Measurements from ENCODE around the gene SDR9C7.
"Not testable (repeated sequence)": the region's sequence is repeated elsewhere in the genome, so short reads cannot be mapped to it uniquely, and the experiment has no call there.

The SDR9C7 gene

DNA sequence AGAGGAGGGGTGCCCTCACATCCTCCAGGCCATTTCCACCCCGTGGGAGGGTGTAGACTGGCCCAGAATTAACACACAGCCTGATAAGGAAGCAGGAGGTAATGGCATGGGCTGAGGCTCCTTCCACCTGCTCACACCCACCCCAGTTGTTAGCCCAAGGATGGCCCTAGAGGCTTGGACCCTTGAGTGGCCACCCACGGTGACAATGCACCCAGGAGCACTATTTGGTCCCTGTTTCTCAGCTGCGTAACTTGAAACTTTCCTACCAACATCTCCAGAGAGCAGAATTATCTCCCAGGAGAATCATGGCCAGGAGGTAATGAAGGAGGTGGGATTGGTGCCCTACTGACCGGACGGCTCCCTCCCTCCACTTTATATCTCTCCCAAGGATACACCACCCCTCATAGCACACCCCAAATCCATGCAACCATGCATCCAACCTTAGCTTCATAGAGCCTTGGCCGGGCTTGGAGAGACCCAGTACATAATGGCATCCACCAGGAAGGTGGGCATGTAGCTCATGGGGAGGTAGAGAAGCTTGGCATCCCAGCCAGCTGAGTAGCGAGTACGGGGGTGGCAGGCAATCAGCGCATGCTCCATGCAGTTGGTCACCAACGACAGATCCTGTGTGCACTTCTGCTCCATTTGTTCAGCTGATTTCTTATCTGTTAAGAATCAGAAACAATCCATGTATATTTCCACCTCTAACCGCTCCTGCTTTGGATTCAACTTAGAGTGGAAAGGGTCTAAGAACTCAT, 17.6 kb upstream of the SDR9C7 start:
- no peak for DNase-seq

DNA sequence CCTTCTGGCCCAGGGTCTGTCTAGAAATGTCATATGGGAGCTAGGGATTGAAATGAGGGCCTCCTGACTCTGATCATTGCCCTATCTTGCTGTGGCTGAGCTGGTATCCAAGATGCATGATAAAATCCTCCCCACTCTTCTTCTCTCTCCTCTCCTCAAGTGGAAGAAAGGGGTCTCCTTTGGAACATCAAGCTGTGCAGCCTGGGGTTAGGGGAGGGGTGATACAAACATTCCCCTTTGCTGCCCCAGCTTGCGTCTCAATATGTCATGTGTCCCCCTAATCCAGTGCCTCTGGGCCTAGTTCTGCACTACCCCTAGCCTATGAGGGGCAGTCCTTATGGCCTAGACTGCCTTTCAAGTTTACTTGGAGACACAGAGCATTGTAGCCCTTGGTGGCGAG, 14.7 kb upstream of the SDR9C7 start:
- DNase-seq, result no peak

DNA sequence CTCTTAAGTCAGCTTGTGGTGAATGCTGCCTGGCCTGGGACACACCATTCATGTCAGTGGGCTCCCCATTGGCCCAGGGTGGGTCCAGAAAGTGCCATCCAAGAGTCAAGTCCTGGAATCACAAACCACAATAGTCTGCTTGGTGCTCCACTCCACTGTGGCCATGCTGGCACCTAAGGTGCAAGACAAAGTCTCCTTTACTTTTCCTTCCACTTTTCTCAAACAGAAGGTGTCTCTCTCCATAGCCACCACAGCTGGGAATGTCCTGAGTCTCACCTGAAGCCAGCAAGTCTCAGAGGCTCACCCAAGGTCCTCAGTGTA, 14.2 kb upstream of the SDR9C7 start:
- no peak for DNase-seq

DNA sequence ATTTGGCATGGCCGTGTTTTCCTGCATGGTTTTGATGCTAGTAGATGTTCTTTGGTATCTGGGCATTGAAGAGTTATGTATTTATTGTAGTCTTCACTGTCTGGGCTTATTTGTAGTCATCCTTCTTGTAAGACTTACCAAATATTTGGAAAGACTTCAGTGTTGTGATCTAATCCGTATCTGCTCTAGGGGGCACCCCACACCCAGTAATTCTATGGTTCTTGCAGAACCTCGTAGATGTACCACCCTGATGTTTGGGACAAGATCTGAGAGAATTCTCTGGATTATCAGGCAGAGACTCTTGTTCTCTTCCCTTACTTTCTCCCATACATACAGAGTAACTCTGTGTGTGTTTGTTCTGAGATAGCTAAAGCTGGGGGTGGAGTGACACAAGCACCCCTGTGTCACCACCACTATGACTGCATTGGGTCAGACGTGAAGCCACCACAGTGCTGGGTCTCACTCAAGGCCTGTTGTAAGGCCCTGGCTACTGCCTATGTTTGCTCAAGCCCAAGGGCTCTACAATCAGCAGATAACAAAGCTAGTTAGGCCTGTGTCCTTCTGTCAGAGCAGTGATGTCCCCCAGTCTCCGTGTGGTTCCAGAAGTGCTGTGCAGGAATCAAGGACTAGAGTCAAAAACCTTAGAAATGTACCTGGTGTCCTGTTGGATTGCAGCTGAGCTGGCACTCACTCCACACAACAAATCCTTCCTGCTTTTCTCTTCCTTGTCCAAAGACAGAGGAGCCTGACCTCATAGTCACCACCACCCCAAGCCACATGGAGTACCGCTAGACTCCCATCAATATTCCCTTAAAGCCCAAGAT, 13.6 kb upstream of the SDR9C7 start:
- DNase-seq, result peak; percentile 33

- no peak for DNase-seq
Observed at GRCh38 chr12:56943878-56944277, 9.7 kb upstream of the SDR9C7 start.

GRCh38 chr12:56943374-56943773, 9.2 kb upstream of the SDR9C7 start:
- DNase-seq, result not testable (repeated sequence)

- peak; percentile 42 for DNase-seq
Observed at GRCh38 chr12:56941299-56942017, 7.2 kb upstream of the SDR9C7 start.

DNA sequence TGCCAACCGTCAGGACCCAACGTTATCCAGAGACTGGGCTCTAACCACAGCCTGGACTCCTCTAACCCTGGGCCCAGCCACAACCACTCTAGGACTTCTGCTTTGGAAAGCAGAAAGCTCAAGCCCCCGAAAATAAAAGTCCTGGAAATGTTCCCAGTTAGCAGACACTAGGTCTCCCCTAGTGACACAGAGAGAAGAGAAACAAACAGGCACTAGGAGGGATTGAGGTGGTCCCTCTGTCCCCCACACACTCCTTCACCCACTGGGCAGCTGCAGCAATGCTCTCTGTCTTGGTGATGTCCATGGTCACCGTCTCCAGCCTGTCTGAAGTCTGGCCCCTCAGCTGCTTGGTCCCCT, 6.7 kb upstream of the SDR9C7 start:
- DNase-seq, result not testable (repeated sequence)

DNA sequence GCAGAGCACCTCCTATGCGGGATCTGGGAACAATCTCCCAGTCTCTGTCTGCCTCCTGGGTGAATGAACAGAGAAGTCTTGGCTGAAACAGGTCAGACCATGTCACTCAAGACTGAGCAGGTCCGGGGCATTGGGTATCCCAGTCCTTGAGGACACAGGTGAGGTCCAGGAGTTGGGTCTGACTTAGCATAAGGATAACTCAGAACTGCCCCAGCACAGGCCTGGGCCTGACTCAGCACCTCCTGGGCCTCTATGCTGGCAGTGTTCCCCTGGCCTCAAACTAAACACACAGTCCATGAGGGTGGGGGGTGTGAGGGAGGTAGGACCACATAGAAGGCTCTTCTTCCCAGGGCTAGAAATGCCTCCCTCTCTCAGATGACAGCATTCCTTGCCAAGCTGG, 1.5 kb upstream of the SDR9C7 start:
- DNase-seq, result no peak

GRCh38 chr12:56935157-56935556, 949 bp upstream of the SDR9C7 start:
- no peak for DNase-seq

DNA sequence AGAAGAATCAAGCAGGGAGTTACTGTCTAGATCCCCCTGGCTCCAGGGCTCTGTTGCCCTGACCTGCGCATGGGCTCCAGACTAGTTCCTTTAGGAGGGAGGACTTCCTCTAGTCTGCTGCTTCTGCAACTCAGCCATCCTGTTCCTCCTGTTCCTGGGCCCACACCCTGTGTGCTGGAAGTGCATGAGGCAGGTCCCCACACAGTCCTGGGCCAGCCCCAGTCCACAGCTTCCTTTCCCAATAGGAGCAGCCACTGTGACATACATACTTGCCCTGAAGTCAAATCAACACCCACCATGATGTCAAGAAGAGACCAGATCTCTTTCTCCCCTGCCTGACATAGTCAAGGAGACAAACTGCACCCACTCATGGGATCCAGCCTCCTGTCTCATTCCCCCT, 1.3 kb downstream of the SDR9C7 start:
- peak; percentile 74 for DNase-seq

GRCh38 chr12:56932146-56932545, 2.1 kb downstream of the SDR9C7 start:
- no peak for DNase-seq

GRCh38 chr12:56931474-56931978, 2.7 kb downstream of the SDR9C7 start:
- DNase-seq, result peak; percentile 70

DNA sequence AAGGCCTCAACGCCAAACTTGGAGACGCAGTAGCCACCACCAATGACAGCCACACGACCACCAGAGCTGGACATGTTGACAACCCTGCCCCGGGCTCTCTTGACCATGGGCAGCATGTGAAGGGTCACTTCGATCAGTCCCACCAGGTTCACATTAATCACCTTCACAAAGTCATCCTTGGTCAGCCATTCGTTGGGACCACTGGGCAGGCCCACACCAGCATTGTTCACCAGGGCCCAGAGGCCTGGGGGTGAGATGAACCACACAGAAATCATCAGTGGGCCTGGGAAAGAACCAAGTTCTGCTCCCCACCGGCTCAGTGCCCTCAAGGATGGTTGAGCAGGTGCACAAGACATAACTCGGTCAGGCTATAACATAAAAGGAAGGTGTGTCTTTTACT, 4.0 kb downstream of the SDR9C7 start:
- DNase-seq, result no peak

DNA sequence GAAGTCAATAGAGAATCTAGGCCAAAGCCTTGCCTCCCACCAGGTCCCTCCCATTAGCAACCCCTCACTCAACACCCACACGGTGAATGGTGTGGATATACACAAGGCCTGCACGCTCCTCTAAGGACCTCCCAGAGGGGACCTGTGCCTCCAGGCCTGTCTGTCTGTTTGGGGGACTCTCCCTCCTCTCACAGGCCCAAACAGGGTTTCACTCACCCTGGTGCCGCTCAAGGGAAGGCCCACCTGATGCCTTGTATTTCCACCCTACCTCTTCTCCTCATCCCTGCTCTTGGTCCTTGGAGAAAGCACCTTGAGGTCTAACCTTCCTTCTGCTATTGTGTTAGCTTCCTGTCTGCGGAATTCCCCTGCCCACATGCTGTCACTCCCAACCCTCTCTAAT, 4.4 kb downstream of the SDR9C7 start:
- no peak for DNase-seq

DNA sequence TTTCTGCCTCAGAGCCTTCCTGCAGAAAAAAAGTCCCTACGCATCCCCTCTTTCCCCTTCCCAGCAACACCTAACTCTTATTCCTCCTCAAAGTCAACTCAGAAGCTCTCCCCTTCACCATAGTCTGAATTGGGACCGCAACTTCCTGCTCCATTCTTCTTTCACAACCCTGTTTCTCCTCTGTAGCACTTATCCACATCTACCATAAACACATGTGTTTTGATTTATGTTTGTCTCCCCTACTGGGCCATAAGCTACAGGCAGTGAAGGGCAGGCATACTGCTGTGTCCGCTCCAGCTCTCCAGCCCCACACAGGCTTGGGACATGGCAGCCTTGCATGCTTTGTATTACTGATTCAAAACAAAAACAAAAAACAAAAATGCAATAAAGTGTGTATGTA, 5.9 kb downstream of the SDR9C7 start:
- peak; percentile 5 for DNase-seq

DNA sequence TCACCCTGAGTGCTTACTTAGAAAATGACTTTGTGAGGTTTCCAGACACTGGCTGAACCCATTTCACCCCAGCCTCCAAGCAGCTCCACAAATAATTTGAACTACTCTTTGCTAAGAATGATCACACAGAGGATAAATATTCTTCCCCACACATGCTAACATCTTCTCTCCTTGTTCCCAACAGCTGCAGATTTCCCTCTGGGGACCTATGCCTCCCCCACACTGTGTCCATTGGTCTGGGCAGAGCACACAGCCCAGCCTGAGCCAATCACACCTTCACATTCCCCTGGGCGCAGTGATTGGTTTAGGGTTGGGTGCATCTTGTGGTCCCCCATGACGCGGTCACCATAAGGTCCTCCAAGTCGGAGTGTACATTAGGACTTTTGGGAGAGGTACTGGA, 6.9 kb downstream of the SDR9C7 start:
- DNase-seq, result no peak

DNA sequence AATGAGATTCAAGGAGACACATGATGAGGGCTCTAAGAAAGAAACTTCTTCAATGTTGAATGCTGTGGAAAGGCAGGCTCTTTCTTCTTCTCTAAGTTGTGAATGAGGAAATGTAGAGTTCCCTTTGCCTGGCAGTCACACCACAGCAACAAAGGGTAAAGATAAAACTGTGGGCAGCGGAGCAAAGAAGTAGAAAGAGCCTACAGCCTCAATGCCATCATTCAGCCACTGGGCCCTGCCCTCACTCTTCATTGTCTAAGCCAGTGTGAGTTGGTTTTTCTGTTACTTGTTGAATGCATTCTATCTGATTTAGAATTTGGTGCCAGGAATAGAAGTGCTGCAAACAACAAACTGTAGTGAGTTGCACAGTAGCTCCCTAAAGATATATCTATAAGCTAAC, 12.2 kb downstream of the SDR9C7 start:
- DNase-seq, result peak; percentile 53

DNA sequence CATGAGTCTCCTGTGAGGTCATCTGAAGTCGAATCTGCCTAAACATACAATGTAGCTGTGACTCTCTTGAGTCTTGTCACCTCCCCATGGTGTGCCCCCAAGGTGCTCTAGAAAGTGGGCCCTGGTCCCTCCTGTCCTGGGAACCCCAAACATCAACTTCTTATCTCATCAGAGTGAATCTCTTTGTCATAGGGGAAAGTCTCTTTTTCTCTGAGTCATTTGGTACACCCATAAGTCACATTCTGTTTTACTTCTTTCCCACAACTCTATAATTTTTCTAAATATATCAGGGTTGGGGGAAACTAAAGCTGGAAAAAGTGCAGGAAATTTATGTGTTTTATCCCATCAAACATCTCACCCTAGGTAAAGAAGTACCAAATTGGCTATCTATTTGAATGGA, 12.9 kb downstream of the SDR9C7 start:
- DNase-seq, result no peak

DNA sequence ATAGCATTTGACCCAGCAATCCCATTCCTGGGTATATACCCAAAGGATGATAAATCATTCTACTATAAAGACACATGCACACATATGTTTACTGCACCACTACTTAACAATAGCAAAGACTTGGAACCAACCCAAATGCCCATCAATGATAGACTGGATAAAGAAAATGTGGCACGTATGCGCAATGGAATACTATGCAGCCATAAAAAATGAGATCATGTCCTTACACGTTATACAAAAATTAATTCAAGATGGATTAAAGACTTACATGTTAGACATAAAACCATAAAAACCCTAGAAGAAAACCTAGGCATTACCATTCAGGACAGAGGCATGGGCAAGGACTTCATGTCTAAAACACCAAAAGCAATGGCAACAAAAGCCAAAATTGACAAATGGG, 16.1 kb downstream of the SDR9C7 start:
- DNase-seq, result not testable (repeated sequence)

GRCh38 chr12:56916996-56917333, 17.2 kb downstream of the SDR9C7 start:
- DNase-seq, result no peak

- DNase-seq, result no peak
Observed at GRCh38 chr12:56916296-56916995, 17.8 kb downstream of the SDR9C7 start.

- no peak for DNase-seq
Observed at GRCh38 chr12:56914724-56915123, 19.5 kb downstream of the SDR9C7 start.
